ENCODE measurements around the gene STK11IP. TPM values are rescaled to one million over a fixed set of nuclear protein-coding genes. Genes with fewer than 3 reads are reported as not detected.

The STK11IP gene
- total RNA-seq, 2 donors from 2014 or later, result 25.4 to 42.7 TPM

DNA sequence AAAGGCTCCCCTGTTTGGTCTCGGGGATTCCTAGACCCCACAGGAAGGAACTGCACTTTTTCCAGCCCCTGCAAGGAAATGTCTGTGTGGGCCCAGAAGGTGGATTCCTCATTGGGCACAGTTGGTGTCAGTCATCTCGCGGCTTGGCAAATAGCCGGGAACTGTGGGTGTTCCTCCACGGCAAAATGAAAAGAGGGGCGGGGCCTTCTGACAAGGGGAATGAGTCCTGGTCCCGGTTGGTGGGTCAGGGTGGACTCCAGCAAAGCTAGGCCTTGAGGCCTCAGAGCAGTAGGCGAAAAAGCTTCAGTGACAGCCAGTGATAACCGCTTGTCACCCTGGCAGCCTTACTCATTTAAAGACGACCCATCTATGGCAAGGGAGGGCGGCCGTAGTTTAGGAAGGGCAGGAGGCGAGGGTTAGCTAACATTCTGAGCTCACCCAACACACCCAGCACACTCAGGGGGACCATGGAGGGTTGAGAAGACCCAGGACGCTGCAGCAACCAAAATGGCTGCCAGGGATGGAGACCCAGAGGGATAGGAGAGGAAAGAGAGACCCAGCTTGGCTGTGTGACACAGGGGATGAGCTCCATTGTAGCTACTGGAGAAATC lies 46.2 kb downstream of the STK11IP start:
- H3K9me3 ChIP-seq, result no peaks in the 10 kb centered on the region
- DNase-seq, result no peak
- H3K36me3 ChIP-seq, result no peaks in the 10 kb centered on the region
- no peak overlapping the region for H3K27ac ChIP-seq
- no peaks in the 10 kb centered on the region for H3K4me1 ChIP-seq
- no peak overlapping the region for H3K4me3 ChIP-seq
- H3K27me3 ChIP-seq, result no peaks in the 10 kb centered on the region
- H3K9ac ChIP-seq (ENCODE audit: low read depth in 2 of 2, low read length in 2 of 2), result no peak overlapping the region
- TF ChIP-seq, protein P1, sequence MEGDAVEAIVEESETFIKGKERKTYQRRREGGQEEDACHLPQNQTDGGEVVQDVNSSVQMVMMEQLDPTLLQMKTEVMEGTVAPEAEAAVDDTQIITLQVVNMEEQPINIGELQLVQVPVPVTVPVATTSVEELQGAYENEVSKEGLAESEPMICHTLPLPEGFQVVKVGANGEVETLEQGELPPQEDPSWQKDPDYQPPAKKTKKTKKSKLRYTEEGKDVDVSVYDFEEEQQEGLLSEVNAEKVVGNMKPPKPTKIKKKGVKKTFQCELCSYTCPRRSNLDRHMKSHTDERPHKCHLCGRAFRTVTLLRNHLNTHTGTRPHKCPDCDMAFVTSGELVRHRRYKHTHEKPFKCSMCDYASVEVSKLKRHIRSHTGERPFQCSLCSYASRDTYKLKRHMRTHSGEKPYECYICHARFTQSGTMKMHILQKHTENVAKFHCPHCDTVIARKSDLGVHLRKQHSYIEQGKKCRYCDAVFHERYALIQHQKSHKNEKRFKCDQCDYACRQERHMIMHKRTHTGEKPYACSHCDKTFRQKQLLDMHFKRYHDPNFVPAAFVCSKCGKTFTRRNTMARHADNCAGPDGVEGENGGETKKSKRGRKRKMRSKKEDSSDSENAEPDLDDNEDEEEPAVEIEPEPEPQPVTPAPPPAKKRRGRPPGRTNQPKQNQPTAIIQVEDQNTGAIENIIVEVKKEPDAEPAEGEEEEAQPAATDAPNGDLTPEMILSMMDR (IDR thresholded peaks at IDR 0.05), result no peak
- intact Hi-C loops (cut with DNase I), result loop anchor here (2.0 to 5.0 kb wide), 2 partner anchors 43 to 103 kb away; no protein-coding TSS in a partner anchor

DNA sequence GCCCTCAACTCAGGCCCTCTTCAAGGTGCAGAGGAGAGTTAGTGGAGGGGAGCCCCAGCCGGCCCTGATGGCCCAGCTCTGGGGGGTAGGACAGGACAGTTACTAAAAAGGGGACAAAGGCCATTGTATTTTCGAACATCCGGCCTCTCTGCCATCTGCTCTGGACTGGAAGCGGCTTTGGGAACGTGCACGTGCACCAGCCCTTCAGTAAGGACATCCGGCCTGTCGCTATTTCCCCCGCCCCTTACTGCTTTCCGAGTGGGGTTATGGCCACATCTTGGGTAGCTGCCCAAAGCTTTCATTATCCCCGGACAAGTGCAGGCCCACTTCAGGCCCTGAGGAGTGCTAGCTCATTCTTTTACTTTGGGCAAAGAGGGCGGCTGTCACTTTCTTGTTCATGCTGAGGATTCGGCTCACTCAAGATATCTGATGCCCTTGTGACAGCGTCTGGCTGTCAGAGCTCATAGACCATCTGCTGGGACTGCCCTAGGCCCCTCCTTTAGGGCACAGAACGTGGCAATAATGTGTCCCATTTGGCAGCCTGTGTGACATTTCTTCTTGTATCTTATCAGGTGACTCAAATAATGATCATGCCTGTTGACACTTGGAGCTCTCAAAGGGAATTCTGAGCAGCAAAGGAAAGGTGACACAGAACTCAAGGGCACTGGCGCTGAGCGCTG lies 47.3 kb downstream of the STK11IP start:
- TF ChIP-seq, protein P1 (IDR thresholded peaks at IDR 0.05), result no peak
- no peaks in the 10 kb centered on the region for H3K27me3 ChIP-seq
- intact Hi-C loops (cut with DNase I), result loop anchor here (5.0 kb wide), 1 partner anchor 42 kb away; no protein-coding TSS in a partner anchor
- no peaks in the 10 kb centered on the region for H3K36me3 ChIP-seq
- no peak for DNase-seq
- no peaks in the 10 kb centered on the region for H3K4me1 ChIP-seq
- H3K27ac ChIP-seq, result no peak overlapping the region
- no peak overlapping the region for H3K9ac ChIP-seq (ENCODE audit: low read depth in 2 of 2, low read length in 2 of 2)
- no peak overlapping the region for H3K4me3 ChIP-seq
- no peaks in the 10 kb centered on the region for H3K9me3 ChIP-seq

DNA sequence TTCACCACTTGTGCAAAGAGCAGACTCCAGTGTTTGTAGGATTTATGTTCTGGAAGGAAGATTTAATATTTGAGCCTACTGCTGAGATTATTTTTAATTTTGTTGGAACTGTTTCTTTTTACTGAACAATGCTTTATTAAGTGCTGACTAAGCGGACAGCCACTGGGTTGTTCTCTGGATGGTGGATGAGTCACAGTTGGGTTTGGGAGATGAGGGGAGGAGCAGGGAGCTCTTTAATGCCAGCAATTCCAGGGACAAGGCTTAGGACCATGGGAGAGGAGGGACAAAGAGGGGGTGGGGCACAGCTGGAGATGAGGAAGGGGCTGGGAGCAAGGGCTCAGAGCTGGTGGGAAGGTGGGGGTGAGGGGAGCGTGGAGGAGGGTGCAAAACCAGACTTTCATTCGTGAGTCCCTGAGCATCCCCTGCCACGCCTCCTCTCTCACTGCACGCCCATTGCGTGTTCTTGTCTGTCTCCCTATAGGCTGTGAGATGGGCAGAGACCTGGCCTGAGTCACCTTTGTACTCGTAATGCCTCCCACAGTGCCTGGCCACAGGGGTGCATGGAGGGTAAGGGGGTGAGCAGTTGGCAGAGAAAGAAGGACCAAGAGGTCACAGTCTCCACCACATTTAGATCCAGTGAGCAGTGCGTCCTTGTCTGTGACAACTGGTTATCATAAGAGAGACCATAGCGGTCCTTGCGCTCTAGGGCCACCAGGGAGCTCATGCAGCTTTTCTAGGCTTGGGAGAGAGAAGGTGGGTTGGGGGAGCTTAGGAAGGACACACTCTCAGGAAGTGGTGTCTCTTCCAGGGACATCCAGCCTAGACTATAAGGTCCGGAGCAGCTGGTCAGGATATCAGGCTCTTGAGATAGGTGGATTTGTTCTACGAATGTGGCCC lies 48.2 kb downstream of the STK11IP start:
- no peak overlapping the region for H3K9ac ChIP-seq (ENCODE audit: low read depth in 2 of 2, low read length in 2 of 2)
- DNase-seq, result no peak
- H3K4me3 ChIP-seq, result no peak overlapping the region
- no peaks in the 10 kb centered on the region for H3K4me1 ChIP-seq
- no peaks in the 10 kb centered on the region for H3K27me3 ChIP-seq
- H3K27ac ChIP-seq, result no peak overlapping the region
- no peaks in the 10 kb centered on the region for H3K36me3 ChIP-seq
- intact Hi-C loops (cut with DNase I), result no loop called here
- H3K9me3 ChIP-seq, result no peaks in the 10 kb centered on the region
- TF ChIP-seq, protein P1 (IDR thresholded peaks at IDR 0.05), result no peak

DNA sequence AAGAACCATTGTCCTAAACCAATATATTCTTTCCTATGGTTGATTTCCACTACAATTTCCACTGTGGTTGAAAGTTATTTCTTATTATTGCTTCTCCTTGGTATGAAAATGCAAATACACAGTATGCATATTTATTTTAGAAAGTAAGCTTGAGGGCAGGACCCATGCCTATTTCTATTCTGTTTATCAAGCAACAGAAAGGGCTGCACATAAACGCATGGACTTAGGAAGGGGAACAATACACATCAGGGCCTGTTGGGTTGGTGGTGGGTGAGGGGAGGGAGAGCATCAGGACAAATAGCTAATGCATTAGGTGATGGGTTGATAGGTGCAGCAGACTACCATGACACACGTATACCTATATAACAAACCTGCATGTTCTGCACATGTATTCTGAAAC lies 50.5 kb downstream of the STK11IP start:
- Histone ChIP-seq H3K36me3 (no peaks in the 10 kb centered on the region), H3K9me3 (no peaks in the 10 kb centered on the region), H3K27me3 (no peaks in the 10 kb centered on the region), H3K27ac (no peak overlapping the region), H3K4me3 (no peak overlapping the region), H3K4me1 (no peaks in the 10 kb centered on the region), H3K9ac (ENCODE audit: low read depth in 2 of 2, low read length in 2 of 2) (no peak overlapping the region)
- TF ChIP-seq, protein P1 (IDR thresholded peaks at IDR 0.05), result no peak
- no peak for DNase-seq
- intact Hi-C loops (cut with DNase I), result no loop called here

DNA sequence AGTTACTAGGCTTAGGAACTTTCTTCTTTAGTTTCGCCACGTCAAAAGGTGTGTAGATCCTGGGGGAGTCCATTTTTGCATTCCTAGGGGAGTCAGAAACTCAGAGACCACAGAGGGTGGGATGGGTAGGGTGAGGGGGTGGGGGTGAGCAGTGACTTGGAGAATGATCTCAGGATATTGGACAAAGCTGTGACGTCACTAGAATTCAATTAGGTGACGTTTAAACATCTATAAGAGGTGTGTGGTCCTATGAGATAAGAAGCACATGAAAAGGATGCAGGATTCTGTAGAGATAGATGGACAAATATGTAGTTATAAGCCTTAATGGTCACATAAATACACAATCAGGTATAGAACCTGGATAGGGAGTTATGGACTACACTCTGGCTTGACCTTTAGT lies 51.3 kb downstream of the STK11IP start:
- no peak for DNase-seq
- intact Hi-C loops (cut with DNase I), result no loop called here
- Histone ChIP-seq H3K4me3 (no peak overlapping the region), H3K27ac (no peak overlapping the region), H3K27me3 (no peaks in the 10 kb centered on the region), H3K9me3 (no peaks in the 10 kb centered on the region), H3K9ac (ENCODE audit: low read depth in 2 of 2, low read length in 2 of 2) (no peak overlapping the region), H3K4me1 (no peaks in the 10 kb centered on the region), H3K36me3 (no peaks in the 10 kb centered on the region)
- TF ChIP-seq, protein P1 (IDR thresholded peaks at IDR 0.05), result no peak

Data from colonic mucosa (tissue), 4 donors.